GM06990 (cell line): Measurements from ENCODE around the gene TRIM59.

ENCODE experiments used
- DNase-seq: peaks from one replicate; pipeline ENCODE4 v3.0.0-alpha.2; 2011; ENCODE audit not compliant: insufficient read length; ENCODE audit errors: extremely low read depth
- H3K27me3 ChIP-seq: replicated peaks from 2 replicates; pipeline ENCODE4 v1.6.0; 2011; ENCODE audit warnings: low read length; ENCODE audit not compliant: control insufficient read depth, insufficient read depth
- H3K36me3 ChIP-seq: 2 replicates; pipeline ENCODE4 v1.5.1; 2011; ENCODE audit warnings: low read length; ENCODE audit not compliant: control insufficient read depth, insufficient read depth
- H3K4me3 ChIP-seq: replicated peaks from 2 replicates; pipeline ENCODE4 v1.5.1; 2011; ENCODE audit warnings: low read depth, mild to moderate bottlenecking, control low read depth, low read length
- TF ChIP-seq, protein P1 (sequence below): IDR thresholded peaks from 2 replicates; pipeline ENCODE4 v1.5.1; 2011; ENCODE audit warnings: low read length, control low read depth, mild to moderate bottlenecking, inconsistent platforms; ENCODE audit not compliant: insufficient read depth, poor library complexity, severe bottlenecking

Gene TRIM59

GRCh38 chr3:160412477-160412876, 37.1 kb downstream of the TRIM59 start:
- Histone ChIP-seq H3K36me3 (peaks cover 6% of the 10 kb centered on the region), H3K27me3 (no peaks in the 10 kb centered on the region), H3K4me3 (no peak overlapping the region)
- TF ChIP-seq, protein P1, sequence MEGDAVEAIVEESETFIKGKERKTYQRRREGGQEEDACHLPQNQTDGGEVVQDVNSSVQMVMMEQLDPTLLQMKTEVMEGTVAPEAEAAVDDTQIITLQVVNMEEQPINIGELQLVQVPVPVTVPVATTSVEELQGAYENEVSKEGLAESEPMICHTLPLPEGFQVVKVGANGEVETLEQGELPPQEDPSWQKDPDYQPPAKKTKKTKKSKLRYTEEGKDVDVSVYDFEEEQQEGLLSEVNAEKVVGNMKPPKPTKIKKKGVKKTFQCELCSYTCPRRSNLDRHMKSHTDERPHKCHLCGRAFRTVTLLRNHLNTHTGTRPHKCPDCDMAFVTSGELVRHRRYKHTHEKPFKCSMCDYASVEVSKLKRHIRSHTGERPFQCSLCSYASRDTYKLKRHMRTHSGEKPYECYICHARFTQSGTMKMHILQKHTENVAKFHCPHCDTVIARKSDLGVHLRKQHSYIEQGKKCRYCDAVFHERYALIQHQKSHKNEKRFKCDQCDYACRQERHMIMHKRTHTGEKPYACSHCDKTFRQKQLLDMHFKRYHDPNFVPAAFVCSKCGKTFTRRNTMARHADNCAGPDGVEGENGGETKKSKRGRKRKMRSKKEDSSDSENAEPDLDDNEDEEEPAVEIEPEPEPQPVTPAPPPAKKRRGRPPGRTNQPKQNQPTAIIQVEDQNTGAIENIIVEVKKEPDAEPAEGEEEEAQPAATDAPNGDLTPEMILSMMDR: no peak
- DNase-seq: no peak

DNA sequence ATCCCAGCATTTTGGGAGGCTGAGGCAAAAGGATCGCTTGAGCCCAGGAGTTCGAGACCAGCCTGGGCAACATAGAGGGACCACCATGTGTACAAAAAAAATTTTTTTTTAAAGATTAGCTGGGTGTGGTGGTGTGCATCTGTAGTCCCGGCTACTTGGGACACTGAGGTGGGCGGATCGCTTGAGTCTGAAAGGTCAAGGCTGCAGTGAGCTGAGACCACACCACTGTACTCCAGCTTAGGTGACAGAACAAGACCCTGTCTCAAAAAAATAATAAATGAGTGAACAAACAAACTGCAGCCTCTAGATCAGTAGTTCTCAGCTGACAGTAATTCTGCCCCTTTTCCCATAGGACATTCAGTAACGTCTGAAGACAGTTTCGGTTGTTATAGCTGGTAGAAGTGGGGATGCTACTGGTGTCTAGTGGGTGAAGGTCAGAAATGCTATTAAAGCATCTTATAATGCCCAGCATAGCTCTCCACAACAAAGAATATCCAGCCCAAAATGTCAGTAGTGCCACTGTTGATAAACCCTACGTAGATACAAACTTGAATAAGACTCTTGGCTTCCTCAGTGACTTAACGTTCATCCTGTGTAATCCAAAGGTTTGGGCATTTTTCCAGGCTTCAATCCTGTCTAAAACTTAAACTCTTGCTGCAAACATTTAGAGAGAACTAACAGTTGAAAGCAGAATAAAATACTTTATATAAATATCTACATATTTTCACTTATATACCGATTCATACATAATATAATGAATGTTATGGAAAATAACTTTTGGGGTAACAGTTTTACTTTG, 39.6 kb downstream of the TRIM59 start:
- Histone ChIP-seq H3K36me3 (peaks cover 4% of the 10 kb centered on the region), H3K27me3 (no peaks in the 10 kb centered on the region), H3K4me3 (no peak overlapping the region)
- DNase-seq: no peak
- TF ChIP-seq, protein P1: no peak

DNA sequence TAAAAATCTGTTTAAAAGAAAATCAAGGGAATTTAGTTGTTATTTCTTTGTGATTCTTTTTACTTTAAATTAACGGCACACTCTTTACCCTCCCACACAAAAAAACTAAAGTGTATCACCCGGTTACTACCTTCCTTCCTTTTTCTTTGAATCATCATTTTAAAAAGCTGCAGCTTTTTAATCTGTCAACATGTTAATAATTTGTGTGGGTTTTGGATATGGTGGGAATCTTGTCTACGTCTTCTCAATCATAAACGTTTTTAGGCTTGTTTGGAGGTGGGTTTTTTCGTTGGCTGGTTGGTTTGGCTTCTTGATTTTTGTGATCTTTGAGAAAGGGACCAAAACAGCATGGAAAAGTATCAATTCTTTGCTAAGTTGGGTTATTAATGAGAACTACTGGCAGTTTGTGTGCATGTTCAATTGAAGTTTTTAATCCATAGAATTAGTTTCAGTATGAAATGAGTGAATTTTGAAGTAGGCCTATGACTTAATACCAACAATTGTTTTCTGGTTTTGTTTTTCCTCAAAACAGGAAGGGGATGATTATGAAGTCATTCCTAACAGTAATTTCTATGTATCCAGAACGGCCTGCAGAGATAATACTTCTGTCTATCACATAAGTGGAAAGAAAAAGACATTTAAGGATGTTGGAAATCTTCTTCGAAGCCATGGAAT, 45.7 kb downstream of the TRIM59 start:
- peak overlapping the region; percentile 95 for H3K4me3 ChIP-seq
- DNase-seq: no peak

GRCh38 chr3:160403028-160403545, 46.5 kb downstream of the TRIM59 start:
- no peaks in the 10 kb centered on the region for H3K27me3 ChIP-seq
- TF ChIP-seq, protein P1: no peak
- peak overlapping the region; percentile 95 for H3K4me3 ChIP-seq
- no peaks in the 10 kb centered on the region for H3K36me3 ChIP-seq
- DNase-seq: no peak

More for the DNA sequence above, 45.7 kb downstream of the TRIM59 start:
- TF ChIP-seq, protein P1: no peak
- Histone ChIP-seq H3K27me3 (no peaks in the 10 kb centered on the region), H3K36me3 (no peaks in the 10 kb centered on the region)

- TF ChIP-seq, protein P1: no peak
- Histone ChIP-seq H3K27me3 (no peaks in the 10 kb centered on the region), H3K36me3 (no peaks in the 10 kb centered on the region), H3K4me3 (peak overlapping the region; percentile 95)
- no peak for DNase-seq
Observed at GRCh38 chr3:160402221-160403027, 47.2 kb downstream of the TRIM59 start.
